GM23248 (cell line): ENCODE measurements around the gene ACOX3. TPM values are rescaled to one million over a fixed set of nuclear protein-coding genes. Genes with fewer than 3 reads are reported as not detected.

Source experiments
- DNase-seq: peaks from one replicate; pipeline ENCODE4 v3.0.0-alpha.2; 2015
- H2AFZ ChIP-seq: fragments of 200-600 bp; sonication (generic); 2 replicates; pipeline ENCODE4 v1.6.1; 2016; ENCODE audit warnings: antibody characterized with exemption
- H3F3A ChIP-seq: fragments of 200-600 bp; sonication (generic); 2 replicates; pipeline ENCODE4 v1.6.1; 2016; ENCODE audit warnings: mild to moderate bottlenecking, antibody characterized with exemption, mixed run types; ENCODE audit not compliant: insufficient read depth
- H3K27ac ChIP-seq: fragments of 200-600 bp; sonication (generic); 2 replicates; pipeline ENCODE4 v1.5.1; 2016; ENCODE audit warnings: mild to moderate bottlenecking
- H3K27me3 ChIP-seq: fragments of 200-600 bp; sonication (generic); replicated peaks from 2 replicates; pipeline ENCODE4 v1.6.1; 2016; ENCODE audit warnings: mild to moderate bottlenecking; ENCODE audit not compliant: insufficient read depth
- H3K36me3 ChIP-seq: fragments of 200-600 bp; sonication (generic); 2 replicates; pipeline ENCODE4 v1.6.1; 2016; ENCODE audit warnings: low read depth, mild to moderate bottlenecking
- H3K4me1 ChIP-seq: fragments of 200-600 bp; sonication (generic); 2 replicates; pipeline ENCODE4 v1.6.1; 2016; ENCODE audit warnings: mild to moderate bottlenecking; ENCODE audit not compliant: insufficient read depth
- H3K4me2 ChIP-seq: fragments of 200-600 bp; sonication (generic); one replicate; pipeline ENCODE4 v1.6.1; 2016; ENCODE audit warnings: mild to moderate bottlenecking; ENCODE audit not compliant: unreplicated experiment
- H3K4me3 ChIP-seq: fragments of 200-600 bp; sonication (generic); 2 replicates; pipeline ENCODE4 v1.5.1; 2016; ENCODE audit warnings: mild to moderate bottlenecking
- H3K79me2 ChIP-seq: fragments of 200-600 bp; sonication (generic); 2 replicates; pipeline ENCODE4 v1.6.1; 2016; ENCODE audit warnings: mild to moderate bottlenecking; ENCODE audit not compliant: insufficient read depth
- H3K9ac ChIP-seq: fragments of 200-600 bp; sonication (generic); 2 replicates; pipeline ENCODE4 v1.6.1; 2016; ENCODE audit warnings: mild to moderate bottlenecking
- H3K9me2 ChIP-seq: fragments of 200-600 bp; sonication (generic); 2 replicates; pipeline ENCODE4 v1.6.1; 2016; ENCODE audit warnings: mixed run types, mild to moderate bottlenecking, moderate library complexity; ENCODE audit not compliant: insufficient read depth
- H3K9me3 ChIP-seq: fragments of 200-600 bp; sonication (generic); one replicate; pipeline ENCODE4 v1.6.1; 2017; ENCODE audit warnings: low read depth
- H4K20me1 ChIP-seq: fragments of 200-600 bp; sonication (generic); 2 replicates; pipeline ENCODE4 v1.6.0; 2016; ENCODE audit not compliant: insufficient read depth
- EZH2 ChIP-seq: fragments of 200-600 bp; sonication (generic); IDR thresholded peaks from 2 replicates; pipeline ENCODE4 v1.6.1; 2018; ENCODE audit warnings: antibody characterized with exemption, mild to moderate bottlenecking; ENCODE audit not compliant: insufficient read depth, poor library complexity, severe bottlenecking
- EZH2phosphoT487 ChIP-seq: fragments of 200-600 bp; sonication (generic); IDR thresholded peaks from 2 replicates; pipeline ENCODE4 v1.6.1; 2018; ENCODE audit warnings: antibody characterized with exemption, moderate library complexity, mild to moderate bottlenecking, low read depth; ENCODE audit not compliant: insufficient read depth
- WGBS, 2 experiments: methylation state at CpG; one replicate each; pipeline ENCODE4 v1.1.6; 2015 to 2017; ENCODE audit warnings: low lambda C conversion rate in 2 of 2, low coverage in 1 of 2; ENCODE audit errors: missing lambda C conversion rate in 2 of 2; 5-methylcytosine and 5-hydroxymethylcytosine counted together
- in situ Hi-C: fragments of 300-500 bp; cut with MboI; formaldehyde crosslinking; loops from 2 replicates; pipeline ENCODE4 v1.15.0; 2020
- polyA plus RNA-seq: library from polyadenylated mRNA; unstranded; fragments of >200 nt; fragmentation: Nextera tagmentation; extraction: Ambion mirVana; gene quantifications from 2 replicates; pipeline ENCODE4 v1.2.1, GENCODE V29; 2016
- total RNA-seq: library from RNA; depleted of rRNA; stranded (reverse); fragments of >200 nt; shearing (Covaris generic); gene quantifications from 2 replicates; pipeline ENCODE4 v1.2.3, GENCODE V29; 2014

ACOX3 gene
- total and polyA plus RNA-seq, 2 experiments from 2014 or later: 24.7 to 33.8 TPM

- H3K4me2 ChIP-seq: no peak overlapping the region
- DNase-seq: no peak
- no peaks in the 10 kb centered on the region for H3K9me2 ChIP-seq
- WGBS, 2 experiments: 90 to 95% methylated on average over 14 of the region's 14 CpGs
- no peak overlapping the region for H2AFZ ChIP-seq
- H3K9ac ChIP-seq: no peak overlapping the region
- H3K79me2 ChIP-seq: no peaks in the 10 kb centered on the region
- no peaks in the 10 kb centered on the region for H3K27me3 ChIP-seq
- TF ChIP-seq EZH2 (no peak), EZH2phosphoT487 (no peak)
- in situ Hi-C loops: no loop called here
- H3K9me3 ChIP-seq: no peaks in the 10 kb centered on the region
- no peak overlapping the region for H3K4me3 ChIP-seq
- no peak overlapping the region for H3K27ac ChIP-seq
- no peaks in the 10 kb centered on the region for H3K4me1 ChIP-seq
- H3F3A ChIP-seq: peaks cover 5% of the 10 kb centered on the region; the same call in 1 of the 2 replicates
- peaks cover 3% of the 10 kb centered on the region; the same call in 1 of the 2 replicates for H3K36me3 ChIP-seq
- H4K20me1 ChIP-seq: no peaks in the 10 kb centered on the region; the same call in 1 of the 2 replicates
These were observed 23.9 kb upstream of the ACOX3 start for GRCh38 chr4:8464381-8464780.

- H4K20me1 ChIP-seq: no peaks in the 10 kb centered on the region; the same call in 1 of the 2 replicates
- peaks cover 3% of the 10 kb centered on the region; the same call in 1 of the 2 replicates for H3K36me3 ChIP-seq
- H3K27me3 ChIP-seq: no peaks in the 10 kb centered on the region
- WGBS, 2 experiments: 96 to 98% methylated on average over 9 of the region's 9 CpGs
- DNase-seq: no peak
- no peak overlapping the region for H3K4me2 ChIP-seq
- peaks cover 5% of the 10 kb centered on the region; the same call in 1 of the 2 replicates for H3F3A ChIP-seq
- no peaks in the 10 kb centered on the region for H3K79me2 ChIP-seq
- H3K9me3 ChIP-seq: no peaks in the 10 kb centered on the region
- H3K9ac ChIP-seq: no peak overlapping the region
- no peaks in the 10 kb centered on the region for H3K4me1 ChIP-seq
- TF ChIP-seq EZH2: no peak
- no peak for TF ChIP-seq EZH2phosphoT487
- no peak overlapping the region for H3K4me3 ChIP-seq
- in situ Hi-C loops: no loop called here
- H3K9me2 ChIP-seq: no peaks in the 10 kb centered on the region
- no peak overlapping the region for H2AFZ ChIP-seq
- H3K27ac ChIP-seq: no peak overlapping the region
These were observed 23.3 kb upstream of the ACOX3 start for GRCh38 chr4:8463811-8464210.

GRCh38 chr4:8461616-8462015 lies 21.1 kb upstream of the ACOX3 start:
- no peaks in the 10 kb centered on the region for H4K20me1 ChIP-seq
- WGBS, 2 experiments: 90 to 93% methylated on average over 6 of the region's 6 CpGs
- H3K9ac ChIP-seq: no peak overlapping the region
- no peaks in the 10 kb centered on the region for H3F3A ChIP-seq
- TF ChIP-seq EZH2phosphoT487 (no peak), EZH2 (no peak)
- no peaks in the 10 kb centered on the region for H3K36me3 ChIP-seq
- no peak overlapping the region for H2AFZ ChIP-seq
- no peaks in the 10 kb centered on the region for H3K9me3 ChIP-seq
- H3K4me2 ChIP-seq: no peak overlapping the region
- in situ Hi-C loops: no loop called here
- no peaks in the 10 kb centered on the region for H3K79me2 ChIP-seq
- H3K27ac ChIP-seq: no peak overlapping the region
- H3K4me3 ChIP-seq: no peak overlapping the region
- H3K9me2 ChIP-seq: no peaks in the 10 kb centered on the region
- DNase-seq: no peak
- H3K27me3 ChIP-seq: no peaks in the 10 kb centered on the region
- H3K4me1 ChIP-seq: no peaks in the 10 kb centered on the region

GRCh38 chr4:8461086-8461485 lies 20.6 kb upstream of the ACOX3 start:
- H3K36me3 ChIP-seq: peaks cover 2% of the 10 kb centered on the region; the same call in 1 of the 2 replicates
- H3K9me2 ChIP-seq: no peaks in the 10 kb centered on the region
- no peaks in the 10 kb centered on the region for H3K4me1 ChIP-seq
- no peaks in the 10 kb centered on the region for H3K79me2 ChIP-seq
- H4K20me1 ChIP-seq: no peaks in the 10 kb centered on the region
- TF ChIP-seq EZH2: no peak
- no peak for TF ChIP-seq EZH2phosphoT487
- no peaks in the 10 kb centered on the region for H3K9me3 ChIP-seq
- no peak overlapping the region for H3K27ac ChIP-seq
- 97% methylated on average over 6 of the region's 6 CpGs for WGBS, 2 experiments
- no peaks in the 10 kb centered on the region for H3F3A ChIP-seq
- DNase-seq: no peak
- H2AFZ ChIP-seq: no peak overlapping the region
- H3K4me2 ChIP-seq: no peak overlapping the region
- no peak overlapping the region for H3K4me3 ChIP-seq
- in situ Hi-C loops: no loop called here
- H3K27me3 ChIP-seq: no peaks in the 10 kb centered on the region
- no peak overlapping the region for H3K9ac ChIP-seq
